Mesendoderm (in vitro differentiated cells): Measurements from ENCODE around the gene NAPSA.
"Not testable (repeated sequence)": the region's sequence is repeated elsewhere in the genome, so short reads cannot be mapped to it uniquely, and the experiment has no call there.

Experiments used
- DNase-seq: peaks from one replicate; pipeline ENCODE4 v3.0.0; 2013
- H2AK5ac ChIP-seq: 2 replicates; pipeline ENCODE4 v1.6.1; 2013; ENCODE audit warnings: low read length, inconsistent platforms
- H2BK120ac ChIP-seq: 2 replicates; pipeline ENCODE4 v1.6.1; 2013; ENCODE audit warnings: low read depth, mild to moderate bottlenecking, low read length, moderate library complexity, mixed read lengths
- H2BK15ac ChIP-seq: replicated peaks from 2 replicates; pipeline ENCODE4 v1.6.1; 2013; ENCODE audit warnings: low read depth, mild to moderate bottlenecking, moderate library complexity
- H2BK5ac ChIP-seq: 2 replicates; pipeline ENCODE4 v1.6.1; 2013; ENCODE audit warnings: low read length, inconsistent platforms
- H3K18ac ChIP-seq: 2 replicates; pipeline ENCODE4 v1.6.1; 2013; ENCODE audit warnings: mild to moderate bottlenecking, low read length, mixed read lengths
- H3K23ac ChIP-seq: one replicate; pipeline ENCODE4 v1.6.1; 2013; ENCODE audit warnings: low read length
- H3K27ac ChIP-seq: 2 replicates; pipeline ENCODE4 v1.5.1; 2013; ENCODE audit warnings: low read depth, mild to moderate bottlenecking, inconsistent platforms, low read length, moderate library complexity
- H3K27me3 ChIP-seq: 2 replicates; pipeline ENCODE4 v1.6.1; 2013; ENCODE audit warnings: low read length, control low read depth, mild to moderate bottlenecking, inconsistent platforms; ENCODE audit not compliant: insufficient read depth, poor library complexity
- H3K36me3 ChIP-seq: 2 replicates; pipeline ENCODE4 v1.6.1; 2013; ENCODE audit warnings: low read length, inconsistent platforms; ENCODE audit not compliant: control insufficient read depth, insufficient read depth
- H3K4ac ChIP-seq: one replicate; pipeline ENCODE4 v1.6.1; 2013; ENCODE audit warnings: low read depth, mild to moderate bottlenecking, low read length, moderate library complexity
- H3K4me1 ChIP-seq: 2 replicates; pipeline ENCODE4 v1.6.1; 2013; ENCODE audit warnings: low read depth, low read length, inconsistent platforms; ENCODE audit not compliant: control insufficient read depth
- H3K4me2 ChIP-seq: 2 replicates; pipeline ENCODE4 v1.6.1; 2013; ENCODE audit warnings: low read length
- H3K4me3 ChIP-seq: 2 replicates; pipeline ENCODE4 v1.5.1; 2013; ENCODE audit warnings: mild to moderate bottlenecking, low read length
- H3K56ac ChIP-seq: one replicate; pipeline ENCODE4 v1.6.1; 2013; ENCODE audit warnings: low read length
- H3K79me1 ChIP-seq: 2 replicates; pipeline ENCODE4 v1.6.1; 2013; ENCODE audit warnings: low read length, inconsistent platforms
- H3K79me2 ChIP-seq: 2 replicates; pipeline ENCODE4 v1.6.1; 2013; ENCODE audit warnings: mild to moderate bottlenecking, low read length; ENCODE audit not compliant: control insufficient read depth, insufficient read depth
- H3K9ac ChIP-seq: 2 replicates; pipeline ENCODE4 v1.6.1; 2013; ENCODE audit warnings: low read length, inconsistent platforms
- H4K5ac ChIP-seq: one replicate; pipeline ENCODE4 v1.6.1; 2013; ENCODE audit warnings: low read length
- H4K8ac ChIP-seq: one replicate; pipeline ENCODE4 v1.6.1; 2013; ENCODE audit warnings: low read depth, mild to moderate bottlenecking, control low read depth, low read length, moderate library complexity
- WGBS: extraction: QIAGEN DNeasy Blood & Tissue Kit; methylation state at CpG from one replicate; pipeline ENCODE4 v1.1.7; 2013; ENCODE audit warnings: low lambda C conversion rate, missing lambda C conversion rate; ENCODE audit not compliant: insufficient coverage; ENCODE audit errors: extremely low coverage; 5-methylcytosine and 5-hydroxymethylcytosine counted together

Gene NAPSA

GRCh38 chr19:50359328-50359818 lies 6.1 kb downstream of the NAPSA start:
- H3K18ac ChIP-seq: no peak overlapping the region
- H3K36me3 ChIP-seq: no peaks in the 10 kb centered on the region
- WGBS: no CpG with 5 or more reads among the region's 11 CpGs
- no peak overlapping the region for H3K4me3 ChIP-seq
- no peak overlapping the region for H3K4ac ChIP-seq
- no peak overlapping the region for H3K27ac ChIP-seq
- no peak overlapping the region for H2BK120ac ChIP-seq
- H3K9ac ChIP-seq: no peak overlapping the region
- H4K5ac ChIP-seq: no peak overlapping the region
- H3K79me2 ChIP-seq: no peaks in the 10 kb centered on the region
- no peak for DNase-seq
- H2AK5ac ChIP-seq: no peak overlapping the region
- no peaks in the 10 kb centered on the region for H3K79me1 ChIP-seq
- H3K23ac ChIP-seq: no peak overlapping the region
- no peaks in the 10 kb centered on the region for H3K27me3 ChIP-seq
- H2BK15ac ChIP-seq: no peak overlapping the region
- H3K56ac ChIP-seq: no peak overlapping the region
- no peaks in the 10 kb centered on the region for H3K4me1 ChIP-seq
- no peak overlapping the region for H4K8ac ChIP-seq
- H3K4me2 ChIP-seq: no peak overlapping the region
- no peak overlapping the region for H2BK5ac ChIP-seq

- no peak overlapping the region for H3K18ac ChIP-seq
- H2BK15ac ChIP-seq: no peak overlapping the region
- no peak overlapping the region for H2BK120ac ChIP-seq
- no peaks in the 10 kb centered on the region for H3K36me3 ChIP-seq
- DNase-seq: no peak
- H3K4ac ChIP-seq: no peak overlapping the region
- no peak overlapping the region for H3K23ac ChIP-seq
- H3K79me1 ChIP-seq: no peaks in the 10 kb centered on the region
- H3K27me3 ChIP-seq: no peaks in the 10 kb centered on the region
- no peak overlapping the region for H4K8ac ChIP-seq
- H2BK5ac ChIP-seq: no peak overlapping the region
- no peak overlapping the region for H3K9ac ChIP-seq
- no peak overlapping the region for H3K4me3 ChIP-seq
- no peaks in the 10 kb centered on the region for H3K79me2 ChIP-seq
- no peak overlapping the region for H4K5ac ChIP-seq
- WGBS: no CpG with 5 or more reads among the region's 54 CpGs
- no peak overlapping the region for H2AK5ac ChIP-seq
- no peak overlapping the region for H3K27ac ChIP-seq
- no peak overlapping the region for H3K56ac ChIP-seq
- no peaks in the 10 kb centered on the region for H3K4me1 ChIP-seq
- no peak overlapping the region for H3K4me2 ChIP-seq
Observed at GRCh38 chr19:50358483-50359327, 6.7 kb downstream of the NAPSA start.

GRCh38 chr19:50357178-50358100 lies 8.0 kb downstream of the NAPSA start:
- WGBS: no CpG with 5 or more reads among the region's 54 CpGs

GRCh38 chr19:50356691-50357177 lies 8.7 kb downstream of the NAPSA start:
- Histone ChIP-seq H3K4me2 (no peak overlapping the region), H3K18ac (no peak overlapping the region), H3K27ac (no peak overlapping the region), H3K4me3 (no peak overlapping the region), H3K56ac (no peak overlapping the region), H3K36me3 (no peaks in the 10 kb centered on the region), H2BK5ac (no peak overlapping the region), H4K5ac (no peak overlapping the region), H2BK15ac (no peak overlapping the region), H4K8ac (no peak overlapping the region), H3K4ac (no peak overlapping the region), H3K79me2 (no peaks in the 10 kb centered on the region), H3K4me1 (no peaks in the 10 kb centered on the region), H3K9ac (no peak overlapping the region), H3K79me1 (no peaks in the 10 kb centered on the region), H3K23ac (no peak overlapping the region), H2AK5ac (no peak overlapping the region), H2BK120ac (no peak overlapping the region), H3K27me3 (no peaks in the 10 kb centered on the region)
- no peak for DNase-seq
- WGBS: no CpG with 5 or more reads among the region's 13 CpGs

More at GRCh38 chr19:50357178-50358100, 8.0 kb downstream of the NAPSA start:
- Histone ChIP-seq H3K4me3 (no peak overlapping the region), H3K27me3 (no peaks in the 10 kb centered on the region), H3K9ac (peak overlapping the region; percentile 50), H2BK120ac (no peak overlapping the region), H3K56ac (no peak overlapping the region), H3K4ac (no peak overlapping the region), H2BK15ac (no peak overlapping the region), H3K27ac (no peak overlapping the region), H3K23ac (no peak overlapping the region), H2AK5ac (no peak overlapping the region), H3K79me2 (no peaks in the 10 kb centered on the region), H3K18ac (no peak overlapping the region), H2BK5ac (no peak overlapping the region), H3K79me1 (no peaks in the 10 kb centered on the region), H4K5ac (no peak overlapping the region), H3K36me3 (no peaks in the 10 kb centered on the region), H3K4me1 (no peaks in the 10 kb centered on the region), H3K4me2 (no peak overlapping the region), H4K8ac (no peak overlapping the region)
- peak; percentile 58 for DNase-seq

- H3K9ac ChIP-seq, H3K4ac ChIP-seq, H3K27me3 ChIP-seq, H3K18ac ChIP-seq, H3K4me3 ChIP-seq, H3K27ac ChIP-seq, H3K4me2 ChIP-seq, H3K23ac ChIP-seq, H4K5ac ChIP-seq, H3K79me1 ChIP-seq, H2AK5ac ChIP-seq, H2BK120ac ChIP-seq, H2BK5ac ChIP-seq, H2BK15ac ChIP-seq, H3K56ac ChIP-seq, H3K79me2 ChIP-seq, DNase-seq, H3K4me1 ChIP-seq, H4K8ac ChIP-seq, H3K36me3 ChIP-seq: not testable (repeated sequence)
- no CpG with 5 or more reads among the region's 7 CpGs for WGBS
Observed at GRCh38 chr19:50353487-50353880, 12.0 kb downstream of the NAPSA start.
